Measurements from ENCODE around the gene ATP1B3.
"Not testable (repeated sequence)": the region's sequence is repeated elsewhere in the genome, so short reads cannot be mapped to it uniquely, and the experiment has no call there.

The ATP1B3 gene

DNA sequence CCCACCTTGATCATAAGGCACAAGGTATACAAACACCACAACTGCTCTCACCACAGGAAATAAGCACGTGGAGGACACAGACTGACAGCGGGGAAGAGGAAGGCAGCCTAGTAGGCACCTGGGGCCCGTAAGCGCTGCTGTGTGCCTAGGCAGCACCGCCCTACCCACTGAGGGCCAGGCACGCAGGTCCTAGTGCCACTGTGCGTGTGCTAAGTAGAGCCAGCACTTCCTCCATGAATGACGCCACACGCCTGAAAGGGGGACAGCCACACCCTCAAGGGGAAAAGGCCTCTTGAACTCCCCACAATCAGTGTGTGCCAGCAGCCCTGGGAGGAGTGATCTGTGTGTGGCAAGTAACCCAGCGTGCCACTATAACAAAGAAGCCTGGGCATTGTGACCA is 73.0 kb downstream of the ATP1B3 start:
- no peak for DNase-seq (ENCODE audit: low spot score)

DNA sequence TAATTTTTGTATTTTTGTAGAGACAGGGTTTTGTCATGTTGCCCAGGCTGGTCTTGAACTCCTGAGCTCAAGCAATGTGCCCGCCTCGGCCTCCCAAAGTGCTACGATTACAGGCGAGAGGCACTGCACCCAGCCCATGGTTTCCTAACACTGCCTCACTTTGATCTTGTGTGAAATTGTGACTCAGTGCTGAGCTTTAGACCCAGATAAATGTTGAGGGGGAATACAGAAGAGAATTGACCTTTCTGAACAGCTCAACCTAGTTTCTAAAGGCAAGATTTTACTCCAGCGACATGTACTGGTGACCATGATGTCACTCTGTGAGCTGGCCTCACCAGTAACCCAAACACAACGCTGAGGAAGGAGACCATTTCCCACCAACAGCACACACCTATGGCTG is 73.5 kb downstream of the ATP1B3 start:
- DNase-seq (ENCODE audit: low spot score), result no peak

GRCh38 chr3:141950572-141951493 is 74.4 kb downstream of the ATP1B3 start:
- no peak for DNase-seq (ENCODE audit: low spot score)

DNA sequence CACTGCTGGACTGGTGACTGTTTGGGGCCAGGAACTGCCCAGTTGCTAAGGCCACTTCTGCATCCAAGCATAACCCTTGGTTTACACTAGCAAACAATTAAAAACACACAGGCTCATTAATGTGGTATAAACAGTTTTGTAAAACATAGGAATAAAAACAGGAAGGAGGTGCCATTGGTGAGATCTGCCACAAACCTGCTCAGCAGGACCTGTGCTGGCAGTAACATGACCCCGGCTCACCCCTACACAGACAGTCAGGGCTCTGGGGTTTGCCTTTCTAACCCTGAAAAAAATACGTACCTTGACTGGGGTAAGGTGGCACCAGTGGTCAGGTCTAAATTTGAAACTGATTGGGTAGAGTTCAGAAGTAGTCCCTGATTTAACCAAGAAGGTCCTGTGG is 76.2 kb downstream of the ATP1B3 start:
- no peak for DNase-seq (ENCODE audit: low spot score)

- no peak for DNase-seq (ENCODE audit: low spot score)
Measured at GRCh38 chr3:141955175-141955574, 78.7 kb downstream of the ATP1B3 start.

DNA sequence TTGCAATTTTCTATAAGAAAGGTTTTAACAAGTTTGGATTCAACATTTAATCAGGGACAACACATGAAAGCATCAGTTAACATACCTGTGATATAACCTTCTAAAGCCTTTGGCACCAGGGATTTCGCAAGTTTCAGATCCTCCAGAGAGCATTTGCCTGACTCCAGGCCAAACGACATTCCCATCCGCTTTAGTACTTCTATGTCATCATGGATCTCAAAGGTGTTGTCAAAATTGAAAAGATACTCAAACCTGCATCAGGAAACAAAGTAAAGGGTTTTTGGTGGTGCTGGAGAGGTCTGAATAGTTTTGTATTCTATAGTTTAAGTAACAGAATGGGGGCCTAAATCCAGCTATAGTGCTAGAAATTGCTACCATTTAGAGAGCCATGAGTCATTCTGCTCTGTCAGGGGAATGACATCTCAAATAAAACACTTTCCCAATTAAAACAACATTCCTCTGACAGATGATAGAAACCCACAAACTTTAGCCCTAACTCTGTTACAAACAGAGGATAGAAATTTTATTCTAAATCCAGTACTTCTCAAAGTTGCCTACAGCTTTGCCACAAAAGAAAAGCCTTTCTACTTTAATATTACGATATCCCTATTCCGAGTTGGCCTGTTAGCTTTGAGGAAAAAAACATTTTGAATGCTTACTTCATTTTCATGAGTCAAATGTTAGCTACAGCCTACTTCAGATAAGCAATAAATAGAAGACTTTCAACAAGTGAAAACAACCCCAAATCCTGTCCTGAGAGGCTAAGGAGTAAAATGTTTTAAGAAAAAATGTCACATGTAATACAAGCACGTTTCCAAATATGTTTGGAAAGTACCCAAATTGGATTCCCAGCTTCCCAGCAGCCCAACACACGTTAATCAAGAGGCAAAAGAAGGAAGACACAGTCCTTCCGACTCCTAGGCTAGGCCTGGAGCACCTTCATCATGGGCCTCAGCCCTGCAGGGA is 83.4 kb downstream of the ATP1B3 start:
- no peak for DNase-seq (ENCODE audit: low spot score)

GRCh38 chr3:141960731-141961130 is 84.3 kb downstream of the ATP1B3 start:
- DNase-seq (ENCODE audit: low spot score), result no peak

DNA sequence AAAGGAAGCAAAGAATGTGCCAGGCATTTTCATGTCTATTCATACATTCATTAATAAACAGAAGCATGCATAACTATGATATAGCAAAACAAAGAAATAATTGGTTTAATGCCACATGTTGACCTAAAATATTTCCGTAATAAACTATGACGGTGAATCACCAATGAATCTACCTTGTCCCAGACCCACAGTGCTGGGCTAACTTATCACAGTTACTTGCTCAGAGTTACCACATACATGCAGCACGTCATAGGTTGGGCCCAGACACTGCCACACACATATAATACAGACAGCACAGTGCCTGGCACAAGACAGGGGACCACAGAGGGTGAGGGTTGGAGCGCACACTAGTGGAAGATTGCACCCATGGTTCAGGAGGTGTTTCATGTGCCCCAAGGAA is 86.9 kb downstream of the ATP1B3 start:
- no peak for DNase-seq (ENCODE audit: low spot score)

GRCh38 chr3:141965471-141965870 is 89.0 kb downstream of the ATP1B3 start:
- no peak for DNase-seq (ENCODE audit: low spot score)

GRCh38 chr3:141969711-141970110 is 93.3 kb downstream of the ATP1B3 start:
- no peak for DNase-seq (ENCODE audit: low spot score)

DNA sequence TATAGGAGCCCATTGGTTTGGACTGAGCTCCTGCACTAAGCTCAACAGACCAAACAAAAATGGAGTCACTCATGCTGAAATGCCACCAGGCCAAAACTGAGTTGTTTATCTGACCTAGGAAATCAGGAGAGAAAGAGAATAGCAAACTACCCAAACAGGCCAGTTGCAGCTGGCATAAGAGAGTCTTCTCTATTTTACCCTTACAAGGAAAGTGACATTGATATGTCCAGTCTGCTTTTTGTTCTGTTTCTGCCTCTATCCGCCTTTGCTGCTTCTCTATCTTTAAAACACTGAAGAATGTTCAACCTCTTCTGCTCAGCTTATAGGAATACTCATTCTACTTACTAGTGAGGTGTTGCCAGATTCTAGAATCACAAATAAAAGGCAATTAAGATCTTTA is 95.1 kb downstream of the ATP1B3 start:
- DNase-seq (ENCODE audit: low spot score), result no peak

DNA sequence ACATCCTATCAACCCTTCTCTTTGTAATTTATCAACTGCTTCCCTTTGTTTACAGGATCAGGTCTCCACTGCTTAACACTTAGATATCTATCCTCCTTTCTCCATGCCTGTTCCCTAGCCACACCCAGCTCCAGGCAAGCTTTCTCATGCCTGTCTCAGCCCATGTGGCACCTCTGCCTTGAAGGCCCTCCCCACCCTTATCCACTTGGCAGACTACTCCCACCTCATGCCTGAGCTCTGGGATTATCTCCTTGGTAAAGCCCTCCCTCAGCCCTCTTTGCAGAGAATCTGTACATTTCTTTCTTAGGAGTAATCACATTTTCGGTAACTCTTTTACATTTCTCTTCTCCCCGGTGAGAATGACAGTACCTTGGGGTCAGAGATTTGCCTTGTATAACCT is 96.0 kb downstream of the ATP1B3 start:
- DNase-seq (ENCODE audit: low spot score), result no peak

DNA sequence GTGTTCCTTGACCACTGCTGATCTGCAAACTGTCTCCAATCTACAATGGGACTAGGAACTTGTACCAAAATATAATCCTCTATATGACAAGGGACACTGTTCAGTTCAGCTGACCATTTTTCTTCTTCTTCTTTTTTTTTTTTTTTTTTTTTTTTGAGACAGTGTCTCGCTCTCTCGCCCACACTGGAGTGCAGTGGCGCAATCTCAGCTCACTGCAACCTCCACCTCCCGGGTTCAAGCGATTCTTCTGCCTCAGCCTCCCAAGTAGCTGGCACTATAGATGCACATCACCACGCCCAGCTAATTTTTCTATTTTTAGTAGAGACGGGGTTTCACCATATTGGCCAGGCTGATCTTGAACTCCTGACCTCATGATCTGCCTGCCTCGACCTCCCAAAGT is 98.3 kb downstream of the ATP1B3 start:
- not testable (repeated sequence) for DNase-seq (ENCODE audit: low spot score)
